ENCODE measurements around the gene ZNF274. TPM values are rescaled to one million over a fixed set of nuclear protein-coding genes. Genes with fewer than 3 reads are reported as not detected.

ZNF274 gene
- total RNA-seq, 4 donors from 2014 or later: 10.8 to 34.3 (median 29.7) TPM

DNA sequence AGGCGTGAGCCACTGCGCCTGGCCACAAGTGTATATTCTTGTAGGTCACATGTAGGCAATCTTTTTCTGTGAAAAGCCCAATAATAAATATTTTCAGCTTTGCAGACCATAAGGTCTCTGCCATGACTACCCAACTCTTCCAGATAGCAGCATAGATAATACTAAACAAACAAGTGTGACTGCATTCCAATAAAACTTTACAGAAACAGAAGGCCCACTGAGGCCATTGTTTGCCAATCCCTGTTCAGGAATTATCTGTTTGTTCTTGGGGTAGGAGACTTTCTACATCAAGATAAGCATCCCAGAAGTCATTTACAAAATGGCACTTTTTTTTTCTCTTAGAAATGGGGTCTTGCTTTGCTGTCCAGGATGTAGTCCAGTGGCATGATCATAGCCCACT lies 29.5 kb upstream of the ZNF274 start:
- Histone ChIP-seq H3K9me3 (peaks cover 0 to 7% of the 10 kb centered on the region in 2 donors), H3K27ac (no peak overlapping the region), H3K4me3 (no peak overlapping the region), H3K36me3 (no peaks in the 10 kb centered on the region), H3K27me3 (no peaks in the 10 kb centered on the region), H3K4me1 (peaks cover 0 to 5% of the 10 kb centered on the region in 2 donors)
- intact Hi-C loops (cut with DNase I; ENCODE audit: low total_unique reads): no loop called here
- TF ChIP-seq POLR2A (IDR thresholded peaks at IDR 0.05): no peak
- TF ChIP-seq, protein P1, sequence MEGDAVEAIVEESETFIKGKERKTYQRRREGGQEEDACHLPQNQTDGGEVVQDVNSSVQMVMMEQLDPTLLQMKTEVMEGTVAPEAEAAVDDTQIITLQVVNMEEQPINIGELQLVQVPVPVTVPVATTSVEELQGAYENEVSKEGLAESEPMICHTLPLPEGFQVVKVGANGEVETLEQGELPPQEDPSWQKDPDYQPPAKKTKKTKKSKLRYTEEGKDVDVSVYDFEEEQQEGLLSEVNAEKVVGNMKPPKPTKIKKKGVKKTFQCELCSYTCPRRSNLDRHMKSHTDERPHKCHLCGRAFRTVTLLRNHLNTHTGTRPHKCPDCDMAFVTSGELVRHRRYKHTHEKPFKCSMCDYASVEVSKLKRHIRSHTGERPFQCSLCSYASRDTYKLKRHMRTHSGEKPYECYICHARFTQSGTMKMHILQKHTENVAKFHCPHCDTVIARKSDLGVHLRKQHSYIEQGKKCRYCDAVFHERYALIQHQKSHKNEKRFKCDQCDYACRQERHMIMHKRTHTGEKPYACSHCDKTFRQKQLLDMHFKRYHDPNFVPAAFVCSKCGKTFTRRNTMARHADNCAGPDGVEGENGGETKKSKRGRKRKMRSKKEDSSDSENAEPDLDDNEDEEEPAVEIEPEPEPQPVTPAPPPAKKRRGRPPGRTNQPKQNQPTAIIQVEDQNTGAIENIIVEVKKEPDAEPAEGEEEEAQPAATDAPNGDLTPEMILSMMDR (IDR thresholded peaks at IDR 0.05): no peak
- DNase-seq: no peak

- H3K27me3 ChIP-seq: no peaks in the 10 kb centered on the region
- intact Hi-C loops (cut with DNase I; ENCODE audit: low total_unique reads): no loop called here
- H3K4me3 ChIP-seq: peak overlapping the region; percentile 78 to 86
- no peaks in the 10 kb centered on the region for H3K36me3 ChIP-seq
- H3K9me3 ChIP-seq: no peaks in the 10 kb centered on the region
- H3K27ac ChIP-seq: peak overlapping the region; percentile 74 to 92
- TF ChIP-seq, protein P1 (IDR thresholded peaks at IDR 0.05): no peak
- no peak for TF ChIP-seq POLR2A (IDR thresholded peaks at IDR 0.05)
- peaks cover 0 to 5% of the 10 kb centered on the region in 2 donors for H3K4me1 ChIP-seq
- peak; percentile 25 to 61 for DNase-seq
Observed at GRCh38 chr19:58154287-58154678, 28.6 kb upstream of the ZNF274 start.

DNA sequence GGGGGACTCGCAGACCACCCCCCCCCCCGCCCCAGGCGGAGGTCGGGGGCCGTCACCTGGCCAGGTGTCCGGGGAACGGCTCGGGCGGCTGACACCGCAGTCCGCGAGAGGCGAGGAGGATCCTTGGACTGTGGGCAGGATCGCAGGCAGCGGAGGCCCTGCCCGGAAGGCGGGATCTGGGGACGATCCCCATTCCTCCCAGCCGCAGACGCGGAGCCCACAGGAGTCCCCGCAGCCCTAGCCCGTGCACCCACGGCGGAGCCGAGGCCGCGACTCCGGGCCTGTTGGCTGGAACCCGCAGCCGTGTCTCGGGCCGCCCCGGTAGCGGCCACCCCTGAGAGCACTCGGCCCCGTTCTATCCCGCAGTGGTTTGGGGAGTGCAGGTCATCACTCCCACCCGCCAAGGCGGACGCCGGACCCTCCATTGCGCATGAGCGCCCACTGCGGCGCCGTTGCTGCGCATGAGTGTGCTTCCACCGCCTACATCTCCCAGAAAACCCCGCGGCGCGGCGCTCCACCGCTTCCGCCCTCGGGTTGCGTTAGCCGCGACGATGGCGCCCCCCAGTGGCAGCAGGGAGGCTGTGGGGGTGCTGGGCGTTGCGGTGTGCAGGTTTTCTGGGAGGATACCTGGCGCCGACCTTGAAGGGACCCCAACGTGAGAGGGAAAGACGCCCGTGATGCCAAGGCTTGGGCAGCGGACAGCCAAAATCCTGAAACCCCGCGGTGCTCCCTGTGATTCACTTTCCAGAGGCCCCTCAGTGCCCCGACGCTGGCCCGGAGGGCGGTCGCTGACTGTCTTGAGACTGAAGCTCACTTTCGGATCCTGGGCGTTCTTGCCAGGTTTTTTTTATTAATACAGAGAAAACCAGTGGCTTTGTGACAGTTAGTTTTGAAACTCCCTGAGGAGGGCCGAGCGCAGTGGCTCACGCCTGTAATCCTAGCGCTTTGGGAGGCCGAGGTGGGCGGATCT lies 27.9 kb upstream of the ZNF274 start:
- intact Hi-C loops (cut with DNase I; ENCODE audit: low total_unique reads): no loop called here
- H3K27ac ChIP-seq: peak overlapping the region; percentile 74 to 92

DNA sequence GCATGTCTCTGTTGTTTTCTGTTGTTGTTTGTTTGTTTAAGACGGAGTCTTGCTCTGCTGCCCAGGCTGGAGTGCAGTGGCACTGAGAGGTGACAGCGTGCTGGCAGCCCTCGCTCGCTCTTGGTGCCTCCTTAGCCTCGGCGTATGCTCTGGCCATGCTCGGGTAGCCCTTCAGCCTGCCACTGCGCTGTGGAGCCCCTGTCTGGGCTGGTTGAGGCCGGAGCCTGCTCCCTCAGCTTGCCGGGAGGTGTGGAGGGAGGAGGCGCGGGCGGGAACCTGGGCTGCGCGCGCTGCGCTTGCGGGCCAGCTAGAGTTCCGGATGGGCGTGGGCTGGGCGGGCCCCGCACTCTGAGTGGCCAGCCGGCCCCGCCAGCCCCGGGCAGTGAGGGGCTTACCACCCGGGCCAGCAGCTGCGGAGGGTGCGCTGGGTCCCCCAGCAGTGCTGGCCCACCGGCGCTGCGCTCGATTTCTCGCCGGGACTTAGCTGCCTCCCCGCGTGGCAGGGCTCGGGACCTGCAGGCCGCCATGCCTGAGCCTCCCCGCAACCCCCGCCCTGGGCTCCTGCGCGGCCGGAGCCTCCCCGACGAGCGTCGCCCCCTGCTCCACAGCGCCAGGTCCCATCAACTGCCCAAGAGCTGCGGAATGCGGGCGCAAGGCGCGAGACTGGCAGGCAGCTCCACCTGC lies 25.7 kb upstream of the ZNF274 start:
- DNase-seq: no peak
- Histone ChIP-seq H3K4me3 (no peak overlapping the region), H3K27ac (no peak overlapping the region), H3K4me1 (peaks cover 0 to 5% of the 10 kb centered on the region in 2 donors), H3K27me3 (no peaks in the 10 kb centered on the region), H3K36me3 (no peaks in the 10 kb centered on the region), H3K9me3 (no peaks in the 10 kb centered on the region)
- TF ChIP-seq, protein P1 (IDR thresholded peaks at IDR 0.05): no peak
- no peak for TF ChIP-seq POLR2A (IDR thresholded peaks at IDR 0.05)
- intact Hi-C loops (cut with DNase I; ENCODE audit: low total_unique reads): no loop called here

More for the DNA sequence above, 27.9 kb upstream of the ZNF274 start:
- H3K4me3 ChIP-seq: peak overlapping the region; percentile 78 to 86
- TF ChIP-seq, protein P1 (IDR thresholded peaks at IDR 0.05): peak; percentile 96 to 100 (median 100)
- peak; percentile 69 to 82 for TF ChIP-seq POLR2A (IDR thresholded peaks at IDR 0.05)
- H3K27me3 ChIP-seq: no peaks in the 10 kb centered on the region
- no peaks in the 10 kb centered on the region for H3K36me3 ChIP-seq
- no peaks in the 10 kb centered on the region for H3K9me3 ChIP-seq
- peak; percentile 95 to 98 for DNase-seq
- H3K4me1 ChIP-seq: peaks cover 0 to 5% of the 10 kb centered on the region in 2 donors

Measured in uterus (tissue), 4 donors.